Medulla oblongata (tissue), 1 donor: ENCODE data around the gene SLX9.

Experiments used
- DNase-seq: peaks from one replicate; pipeline ENCODE4 v3.0.0-alpha.2; 2015; ENCODE audit errors: extremely low spot score

SLX9 gene, protein sequence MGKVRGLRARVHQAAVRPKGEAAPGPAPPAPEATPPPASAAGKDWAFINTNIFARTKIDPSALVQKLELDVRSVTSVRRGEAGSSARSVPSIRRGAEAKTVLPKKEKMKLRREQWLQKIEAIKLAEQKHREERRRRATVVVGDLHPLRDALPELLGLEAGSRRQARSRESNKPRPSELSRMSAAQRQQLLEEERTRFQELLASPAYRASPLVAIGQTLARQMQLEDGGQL

DNA sequence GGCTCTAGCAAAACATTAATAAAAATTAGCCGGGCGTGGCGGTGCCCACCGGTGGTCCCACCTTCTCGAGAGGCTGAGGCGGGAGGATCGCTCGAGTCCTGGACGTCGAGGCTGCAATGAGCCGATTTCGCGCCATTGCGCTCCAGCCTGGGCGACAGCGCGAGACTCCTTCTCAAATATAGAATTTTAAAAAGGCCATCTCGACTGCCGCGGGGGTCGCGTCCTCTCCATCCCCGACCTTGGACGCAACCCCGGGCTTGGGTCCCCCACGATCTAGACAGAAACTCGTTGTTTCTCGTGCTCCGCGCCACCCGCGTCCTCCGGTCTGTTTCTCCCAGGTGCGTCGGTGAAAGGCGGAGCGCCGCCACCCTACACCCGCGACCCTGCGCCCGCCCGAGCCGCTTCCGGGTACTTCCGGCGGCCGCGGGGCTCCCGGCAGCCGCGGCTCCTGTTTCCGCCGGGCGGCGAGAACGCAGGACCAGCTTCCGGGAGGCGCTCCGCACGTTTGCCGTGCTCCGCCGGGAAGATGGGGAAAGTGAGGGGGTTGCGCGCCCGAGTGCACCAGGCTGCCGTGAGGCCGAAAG is at the start of gene SLX9:
SLX9 (plus strand) TSS at position 498 of the 584 bp plus-strand sequence; CDS start at position 527, 29 bp downstream.
- DNase-seq: peak; percentile 60

DNA sequence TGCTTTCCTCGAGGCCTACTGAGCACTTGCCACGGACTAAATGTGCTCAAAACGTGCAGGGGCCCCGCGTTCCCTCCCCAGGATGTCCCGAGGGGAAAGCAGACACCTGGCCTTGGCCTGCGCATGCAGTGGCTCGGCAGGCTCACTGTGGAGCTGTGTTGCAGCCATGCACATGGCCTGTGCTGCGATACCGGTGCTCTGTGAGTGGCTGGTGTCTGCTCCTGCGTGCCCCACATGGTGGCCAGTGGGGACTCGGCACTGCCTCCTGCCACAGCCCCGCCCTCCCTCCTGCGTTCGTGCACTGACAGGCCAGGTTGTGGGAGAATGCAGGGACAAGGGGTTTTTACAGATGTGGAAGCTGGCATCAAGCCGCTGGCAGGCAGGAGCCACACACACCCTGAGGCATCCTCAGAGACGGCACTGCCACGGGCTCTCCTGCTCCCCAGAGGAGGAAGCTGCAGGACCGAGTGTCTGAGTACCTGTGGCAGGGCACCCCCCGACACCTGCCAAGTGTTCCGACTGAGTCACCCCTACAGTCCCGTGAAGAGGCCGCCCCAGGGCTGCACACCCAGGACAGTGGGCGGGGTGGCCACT is 49.4 kb upstream of the SLX9 start:
- no peak for DNase-seq

GRCh38 chr21:44890961-44891541 is 48.8 kb upstream of the SLX9 start:
- no peak for DNase-seq

- no peak for DNase-seq
Measured at GRCh38 chr21:44891631-44892031, 48.2 kb upstream of the SLX9 start.

GRCh38 chr21:44892095-44892494 is 47.7 kb upstream of the SLX9 start:
- no peak for DNase-seq

DNA sequence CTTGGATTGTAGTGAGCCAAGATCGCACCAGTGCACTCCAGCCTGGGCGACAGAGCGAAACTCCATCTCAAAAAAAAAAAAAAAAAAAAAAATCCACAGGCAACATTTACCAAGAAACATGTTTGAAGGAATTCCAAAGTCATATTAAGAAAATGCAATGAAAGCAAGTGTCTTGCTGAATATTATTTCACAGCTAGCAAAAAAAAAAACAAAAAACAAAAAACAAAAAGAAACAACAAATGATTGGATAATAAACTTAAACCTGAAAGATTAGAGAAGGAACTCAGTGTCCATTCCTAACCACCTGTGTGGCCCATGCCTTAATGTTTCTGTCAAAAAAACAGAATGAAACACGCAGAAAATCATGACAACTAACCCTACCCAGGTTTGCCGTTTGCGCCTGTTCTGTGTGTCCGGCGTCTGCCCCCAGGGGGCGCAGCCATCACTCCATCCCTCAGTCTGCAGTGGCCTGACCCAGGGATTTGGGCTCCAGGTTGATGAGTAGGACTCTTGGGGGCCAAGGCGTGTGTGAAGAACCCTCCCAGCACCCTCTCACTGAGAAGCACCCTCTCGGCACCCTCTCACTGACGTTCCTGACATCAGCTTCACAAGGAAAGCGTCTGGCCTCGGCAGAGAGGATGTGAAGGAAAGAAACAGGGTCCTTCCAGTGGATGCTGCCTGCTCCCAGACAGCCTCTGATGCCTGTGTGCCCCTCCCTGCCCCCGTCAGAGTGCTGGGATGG is 47.1 kb upstream of the SLX9 start:
- peak; percentile 44 for DNase-seq

DNA sequence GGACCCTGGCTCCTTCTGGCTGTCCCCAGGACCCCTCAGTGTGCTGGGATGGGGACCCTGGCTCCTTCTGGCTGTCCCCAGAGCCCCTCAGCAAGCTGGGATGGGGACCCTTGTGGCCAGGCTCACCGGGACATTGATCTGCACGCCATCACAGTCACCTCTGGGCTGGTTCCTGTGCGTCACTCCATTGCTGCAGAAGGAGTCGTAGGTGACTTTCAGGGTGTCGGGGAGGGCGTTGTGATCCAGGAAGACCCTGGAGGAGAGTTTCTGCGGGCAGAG is 46.6 kb upstream of the SLX9 start:
- DNase-seq: no peak

GRCh38 chr21:44893948-44894656 is 45.7 kb upstream of the SLX9 start:
- no peak for DNase-seq

DNA sequence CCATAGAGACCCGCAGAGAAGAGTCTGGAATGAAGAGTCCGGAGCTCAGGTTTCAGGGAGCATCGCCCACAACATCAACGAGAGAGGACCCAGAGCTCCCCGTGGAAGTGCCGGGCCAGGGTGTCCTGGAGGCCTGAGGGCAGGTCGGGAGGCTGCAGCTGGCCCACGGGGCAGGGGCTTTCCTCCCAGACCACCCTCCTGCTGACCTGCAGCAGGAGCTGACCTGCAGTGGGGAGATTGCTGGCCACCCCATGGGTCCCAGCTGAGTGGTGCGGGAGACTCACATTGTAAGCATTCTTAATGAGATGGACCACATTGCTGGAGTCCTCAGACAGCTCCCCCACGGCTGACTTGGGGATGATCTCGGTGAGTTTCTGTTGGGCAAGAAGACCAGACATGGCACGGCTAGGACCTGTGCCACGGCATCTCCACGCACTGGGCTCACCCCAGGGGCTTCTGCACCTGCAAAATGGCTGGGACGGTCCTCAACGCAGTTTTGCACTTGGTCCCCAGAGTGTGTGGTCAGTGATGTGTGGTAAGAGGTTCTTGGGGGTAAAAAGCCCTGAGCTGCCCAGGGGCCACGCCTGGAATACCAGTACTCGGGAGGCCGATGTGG is 45.0 kb upstream of the SLX9 start:
- DNase-seq: no peak

- DNase-seq: no peak
Measured at GRCh38 chr21:44895859-44896258, 44.0 kb upstream of the SLX9 start.

DNA sequence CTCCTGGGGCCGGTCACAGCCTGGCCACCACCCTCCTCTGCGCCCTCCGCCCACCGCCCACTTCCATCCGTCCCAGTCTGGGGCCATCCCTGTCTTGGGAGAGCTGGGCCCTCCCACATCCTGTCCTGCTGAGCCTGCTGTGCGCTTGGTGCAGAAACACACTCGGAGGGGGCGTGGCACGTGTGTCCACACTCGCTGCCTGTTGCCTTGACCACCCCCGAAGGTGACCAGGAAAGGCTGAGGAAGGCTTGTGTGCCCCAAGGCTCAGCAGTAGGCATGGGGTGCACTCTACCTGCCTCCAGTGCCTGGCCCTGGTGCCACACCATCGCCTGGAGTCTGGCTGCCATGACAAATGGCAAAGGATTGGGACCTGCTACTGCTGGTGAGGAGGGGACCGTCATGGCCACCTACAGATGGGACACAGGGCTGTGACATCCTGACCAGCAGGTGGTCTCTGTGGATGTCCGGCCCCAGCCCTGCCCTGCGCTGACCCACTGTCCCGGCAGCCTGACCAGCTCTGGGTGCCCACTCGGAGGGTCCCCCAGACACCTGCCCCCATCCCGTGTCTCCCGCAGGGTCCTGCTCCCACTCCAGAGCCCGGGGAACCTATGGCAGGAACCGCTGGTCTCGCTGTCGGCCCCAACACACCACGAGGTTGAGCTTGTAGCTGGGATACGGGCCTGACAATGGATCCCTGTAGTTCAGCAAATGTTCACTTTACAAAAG is 43.1 kb upstream of the SLX9 start:
- no peak for DNase-seq

DNA sequence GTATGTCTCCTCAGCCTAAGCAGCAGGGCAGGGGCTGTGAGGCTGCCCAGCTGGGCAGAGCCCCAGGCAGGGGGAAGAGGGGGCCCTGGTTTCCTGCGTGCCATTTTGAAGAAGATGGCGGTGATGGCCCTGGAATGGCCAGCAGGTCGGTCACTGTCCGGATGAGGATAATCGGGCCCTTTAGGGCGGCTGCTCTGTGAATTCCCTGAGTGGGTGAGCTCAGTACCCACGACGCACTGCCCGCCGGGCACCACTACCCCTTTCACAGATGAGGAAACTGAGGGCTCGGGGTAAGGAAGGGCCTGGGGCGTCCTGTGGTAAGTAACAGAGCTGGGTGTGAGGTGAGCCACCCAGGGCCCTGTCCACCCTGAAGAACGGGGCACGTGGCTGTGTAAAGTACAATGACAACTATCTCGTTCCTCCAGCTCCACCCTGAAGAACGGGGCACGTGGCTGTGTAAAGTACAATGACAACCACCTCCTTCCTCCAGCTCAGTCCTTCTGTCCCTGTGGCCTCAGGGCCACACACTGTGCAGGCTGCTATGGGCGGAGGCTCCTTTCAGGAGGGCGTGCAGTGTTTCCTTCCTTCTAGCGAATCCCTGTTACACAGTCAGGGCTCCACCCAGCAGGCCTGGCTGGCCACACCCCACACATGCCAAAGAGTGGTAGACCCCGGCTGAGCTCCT is 42.4 kb upstream of the SLX9 start:
- DNase-seq: no peak

- DNase-seq: no peak
Measured at GRCh38 chr21:44898011-44898488, 41.8 kb upstream of the SLX9 start.

GRCh38 chr21:44898851-44899767 is 40.7 kb upstream of the SLX9 start:
- no peak for DNase-seq

- no peak for DNase-seq
Measured at GRCh38 chr21:44899768-44900558, 39.9 kb upstream of the SLX9 start.

- DNase-seq: no peak
Measured at GRCh38 chr21:44900559-44901251, 39.1 kb upstream of the SLX9 start.

- DNase-seq: no peak
Measured at GRCh38 chr21:44901391-44902074, 38.3 kb upstream of the SLX9 start.
